Measurements from ENCODE around the gene LRBA. TPM values are rescaled to one million over a fixed set of nuclear protein-coding genes. Genes with fewer than 3 reads are reported as not detected.

The LRBA gene
- total RNA-seq, 1 donor from 2014 or later = 39.9 TPM

- H3K27ac ChIP-seq = no peak overlapping the region
- no peaks in the 10 kb centered on the region for H3K27me3 ChIP-seq
- DNase-seq (no peak), ATAC-seq (peak; percentile 16)
- no peaks in the 10 kb centered on the region for H3K4me1 ChIP-seq
- peaks cover 10% of the 10 kb centered on the region for H3K36me3 ChIP-seq
- H3K9me3 ChIP-seq = no peaks in the 10 kb centered on the region
- TF ChIP-seq CTCF (IDR thresholded peaks at IDR 0.05) = no peak
- intact Hi-C loops (cut with DNase I) = no loop called here
- H3K4me3 ChIP-seq = no peak overlapping the region
These were observed 140.5 kb downstream of the LRBA start for GRCh38 chr4:150874338-150875226.

GRCh38 chr4:150867148-150867547 is 147.9 kb downstream of the LRBA start:
- H3K4me1 ChIP-seq = no peaks in the 10 kb centered on the region
- no peaks in the 10 kb centered on the region for H3K27me3 ChIP-seq
- DNase-seq = no peak
- no peak overlapping the region for H3K4me3 ChIP-seq
- no peak overlapping the region for H3K27ac ChIP-seq
- ATAC-seq = peak; percentile 86
- H3K36me3 ChIP-seq = peaks cover 17% of the 10 kb centered on the region
- intact Hi-C loops (cut with DNase I) = no loop called here
- H3K9me3 ChIP-seq = no peaks in the 10 kb centered on the region
- peak; percentile 68 for TF ChIP-seq CTCF (IDR thresholded peaks at IDR 0.05)

DNA sequence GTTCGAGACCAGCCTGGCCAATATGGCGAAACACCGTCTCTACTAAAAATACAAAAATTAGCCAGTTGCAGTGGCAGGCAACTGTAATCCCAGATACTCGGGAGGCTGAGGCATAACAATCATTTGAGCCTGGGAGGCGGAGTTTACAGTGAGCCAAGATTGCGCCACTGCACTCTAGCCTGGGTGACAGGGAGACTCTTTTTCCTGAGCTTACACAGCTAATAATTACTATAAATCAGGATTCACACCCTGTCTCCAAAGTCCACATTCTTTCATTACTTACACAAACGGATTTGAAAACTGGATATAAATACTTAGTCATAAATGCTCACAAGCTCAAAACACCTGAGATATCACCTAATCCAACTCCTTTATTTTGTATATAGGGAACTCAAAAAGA is 151.6 kb downstream of the LRBA start:
- no peaks in the 10 kb centered on the region for H3K9me3 ChIP-seq
- DNase-seq = no peak
- TF ChIP-seq CTCF (IDR thresholded peaks at IDR 0.05) = no peak
- no peaks in the 10 kb centered on the region for H3K27me3 ChIP-seq
- intact Hi-C loops (cut with DNase I) = no loop called here
- H3K36me3 ChIP-seq = peaks cover 7% of the 10 kb centered on the region
- H3K27ac ChIP-seq = no peak overlapping the region
- no peaks in the 10 kb centered on the region for H3K4me1 ChIP-seq
- ATAC-seq = no peak
- no peak overlapping the region for H3K4me3 ChIP-seq

- no peak for DNase-seq
- intact Hi-C loops (cut with DNase I) = no loop called here
- Histone ChIP-seq H3K27me3 (no peaks in the 10 kb centered on the region), H3K4me1 (no peaks in the 10 kb centered on the region), H3K36me3 (peaks cover 5% of the 10 kb centered on the region), H3K9me3 (no peaks in the 10 kb centered on the region), H3K27ac (no peak overlapping the region), H3K4me3 (no peak overlapping the region)
- ATAC-seq = no peak
- no peak for TF ChIP-seq CTCF (IDR thresholded peaks at IDR 0.05)
These were observed 152.3 kb downstream of the LRBA start for GRCh38 chr4:150862829-150863228.

DNA sequence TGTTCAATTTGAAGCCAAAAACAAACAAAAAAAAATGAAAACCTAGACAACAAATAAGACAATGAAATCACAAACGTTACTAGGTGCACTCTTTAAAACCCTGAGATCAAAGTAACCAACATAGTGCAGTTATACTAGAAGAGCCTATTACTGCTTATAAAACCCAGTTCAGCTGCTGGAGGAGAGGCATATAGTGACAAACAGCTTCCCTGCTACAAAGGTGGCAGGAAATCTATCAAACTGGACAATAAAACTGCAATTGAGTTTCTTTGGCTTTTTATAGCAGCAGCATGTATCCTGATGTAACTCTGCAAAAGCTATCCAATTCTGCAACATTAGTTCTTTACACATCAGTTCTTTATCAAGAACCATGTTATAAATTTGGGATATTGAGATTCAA is 155.6 kb downstream of the LRBA start:
- no peak for DNase-seq
- intact Hi-C loops (cut with DNase I) = no loop called here
- no peaks in the 10 kb centered on the region for H3K36me3 ChIP-seq
- no peak for ATAC-seq
- H3K27me3 ChIP-seq = no peaks in the 10 kb centered on the region
- no peak overlapping the region for H3K27ac ChIP-seq
- no peak for TF ChIP-seq CTCF (IDR thresholded peaks at IDR 0.05)
- no peaks in the 10 kb centered on the region for H3K9me3 ChIP-seq
- H3K4me1 ChIP-seq = no peaks in the 10 kb centered on the region
- no peak overlapping the region for H3K4me3 ChIP-seq
